H9 (cell line): Measurements from ENCODE around the gene EFNB3. TPM values are rescaled to one million over a fixed set of nuclear protein-coding genes. Genes with fewer than 3 reads are reported as not detected.

Experiments
- DNase-seq: peaks from one replicate; pipeline ENCODE4 v3.0.0-alpha.2; 2017
- H2AFZ ChIP-seq: one replicate; pipeline ENCODE4 v1.6.1; 2013; ENCODE audit warnings: mild to moderate bottlenecking, low read length, control low read depth, moderate library complexity
- H2AK5ac ChIP-seq: 2 replicates; pipeline ENCODE4 v1.6.1; 2013; ENCODE audit warnings: low read length, control low read depth, mixed read lengths; ENCODE audit not compliant: insufficient read length
- H2BK120ac ChIP-seq: one replicate; pipeline ENCODE4 v1.6.1; 2013; ENCODE audit warnings: low read depth, mild to moderate bottlenecking, low read length, control low read depth, inconsistent platforms; ENCODE audit not compliant: poor library complexity, severe bottlenecking
- H2BK12ac ChIP-seq: 2 replicates; pipeline ENCODE4 v1.6.1; 2013; ENCODE audit warnings: low read length, control low read depth, mixed read lengths, low read depth; ENCODE audit not compliant: insufficient read length
- H2BK15ac ChIP-seq: 2 replicates; pipeline ENCODE4 v1.6.1; 2013; ENCODE audit warnings: low read depth, low read length, control low read depth
- H2BK20ac ChIP-seq: one replicate; pipeline ENCODE4 v1.6.1; 2013; ENCODE audit warnings: low read depth, mild to moderate bottlenecking, low read length, control low read depth, inconsistent platforms; ENCODE audit not compliant: poor library complexity, severe bottlenecking
- H2BK5ac ChIP-seq: 2 replicates; pipeline ENCODE4 v1.6.1; 2013; ENCODE audit warnings: low read length, control low read depth, mixed read lengths; ENCODE audit not compliant: insufficient read length
- H3K14ac ChIP-seq: 2 replicates; pipeline ENCODE4 v1.6.1; 2013; ENCODE audit warnings: low read length, control low read depth; ENCODE audit not compliant: insufficient read depth
- H3K18ac ChIP-seq: 2 replicates; pipeline ENCODE4 v1.6.1; 2013; ENCODE audit warnings: low read depth, mild to moderate bottlenecking, mixed read lengths, low read length, control low read depth; ENCODE audit not compliant: insufficient read length
- H3K23ac ChIP-seq: 2 replicates; pipeline ENCODE4 v1.6.1; 2013; ENCODE audit warnings: low read length, control low read depth, mixed read lengths, low read depth; ENCODE audit not compliant: insufficient read length
- H3K23me2 ChIP-seq: 2 replicates; pipeline ENCODE4 v1.6.1; 2013; ENCODE audit warnings: low read depth, mild to moderate bottlenecking, mixed read lengths, low read length, control low read depth; ENCODE audit not compliant: insufficient read length, poor library complexity, severe bottlenecking
- H3K27ac ChIP-seq: 2 replicates; pipeline ENCODE4 v1.5.1; 2013; ENCODE audit warnings: low read length, control low read depth, mixed read lengths, low read depth; ENCODE audit not compliant: insufficient read length
- H3K27me3 ChIP-seq: 2 replicates; pipeline ENCODE4 v1.6.1; 2013; ENCODE audit warnings: low read length, control low read depth, inconsistent platforms; ENCODE audit not compliant: insufficient read depth
- H3K4ac ChIP-seq: 2 replicates; pipeline ENCODE4 v1.6.1; 2013; ENCODE audit warnings: low read depth, mild to moderate bottlenecking, control low read depth, inconsistent platforms, low read length, moderate library complexity
- H3K4me1 ChIP-seq: 2 replicates; pipeline ENCODE4 v1.6.1; 2013; ENCODE audit warnings: low read length, control low read depth, inconsistent platforms; ENCODE audit not compliant: insufficient read depth
- H3K4me2 ChIP-seq: 2 replicates; pipeline ENCODE4 v1.6.1; 2013; ENCODE audit warnings: low read length, control low read depth, mixed read lengths; ENCODE audit not compliant: insufficient read length, insufficient read depth
- H3K56ac ChIP-seq: 2 replicates; pipeline ENCODE4 v1.6.1; 2013; ENCODE audit warnings: low read depth, mild to moderate bottlenecking, mixed read lengths, low read length, control low read depth; ENCODE audit not compliant: insufficient read length
- H3K79me1 ChIP-seq: 2 replicates; pipeline ENCODE4 v1.6.1; 2013; ENCODE audit warnings: low read depth, mild to moderate bottlenecking, moderate library complexity, low read length, control low read depth, inconsistent platforms; ENCODE audit not compliant: insufficient read depth, poor library complexity, severe bottlenecking
- H3K79me2 ChIP-seq: 2 replicates; pipeline ENCODE4 v1.6.1; 2013; ENCODE audit warnings: low read length, control low read depth, inconsistent platforms; ENCODE audit not compliant: insufficient read depth
- H3K9ac ChIP-seq: 2 replicates; pipeline ENCODE4 v1.6.1; 2013; ENCODE audit warnings: low read length, control low read depth, mixed read lengths; ENCODE audit not compliant: insufficient read length; ENCODE audit errors: extremely low read depth
- H3K9me3 ChIP-seq: one replicate; pipeline ENCODE4 v1.6.1; 2013; ENCODE audit warnings: low read depth, low read length, inconsistent platforms; ENCODE audit not compliant: control insufficient read depth
- H3T11ph ChIP-seq: one replicate; pipeline ENCODE4 v1.6.1; 2013; ENCODE audit warnings: mild to moderate bottlenecking, low read length, control low read depth, inconsistent platforms
- H4K20me1 ChIP-seq: one replicate; pipeline ENCODE4 v1.6.1; 2013; ENCODE audit not compliant: control insufficient read depth, insufficient read length, insufficient read depth
- H4K5ac ChIP-seq: 2 replicates; pipeline ENCODE4 v1.6.1; 2013; ENCODE audit warnings: low read depth, mild to moderate bottlenecking, mixed read lengths, low read length, control low read depth; ENCODE audit not compliant: insufficient read length
- H4K8ac ChIP-seq: replicated peaks from 2 replicates; pipeline ENCODE4 v1.6.1; 2013; ENCODE audit warnings: low read length, control low read depth, mixed read lengths, low read depth; ENCODE audit not compliant: insufficient read length
- H4K91ac ChIP-seq: 2 replicates; pipeline ENCODE4 v1.6.1; 2013; ENCODE audit warnings: low read depth, mild to moderate bottlenecking, moderate library complexity, mixed read lengths, low read length, control low read depth; ENCODE audit not compliant: insufficient read length
- H3K27ac Mint-ChIP-seq, 3 experiments: 2 replicates in 2 of 3; 3 replicates in 1 of 3; pipeline ENCODE4 v1.8.0; 2020 to 2021; ENCODE audit warnings: mixed read lengths in 3 of 3, mild to moderate bottlenecking in 1 of 3, moderate library complexity in 1 of 3
- H3K27me3 Mint-ChIP-seq: 2 replicates; pipeline ENCODE4 v1.8.0; 2021; ENCODE audit warnings: low read depth, mild to moderate bottlenecking, moderate library complexity, mixed read lengths
- H3K36me3 Mint-ChIP-seq, 3 experiments: 2 replicates in 2 of 3; 3 replicates in 1 of 3; pipeline ENCODE4 v1.8.0; 2020 to 2021; ENCODE audit warnings: low read depth in 3 of 3, mixed read lengths in 3 of 3; ENCODE audit not compliant: insufficient read depth in 1 of 3
- H3K4me1 Mint-ChIP-seq, 2 experiments: 2 replicates each; pipeline ENCODE4 v1.8.0; 2020; ENCODE audit warnings: mixed read lengths in 2 of 2
- H3K4me3 Mint-ChIP-seq, 2 experiments: 2 replicates in 1 of 2; 3 replicates in 1 of 2; pipeline ENCODE4 v1.8.0; 2020 to 2021; ENCODE audit warnings: mild to moderate bottlenecking in 2 of 2, mixed read lengths in 2 of 2, moderate library complexity in 1 of 2
- H3K9me3 Mint-ChIP-seq, 2 experiments: 2 replicates in 1 of 2; 3 replicates in 1 of 2; pipeline ENCODE4 v1.8.0; 2020; ENCODE audit warnings: mild to moderate bottlenecking in 2 of 2, mixed read lengths in 2 of 2, moderate library complexity in 1 of 2
- whole genome bisulfite sequencing: extraction: QIAGEN DNeasy Blood & Tissue Kit; methylation state at CpG from one replicate; pipeline ENCODE4 v1.1.7; 2013; ENCODE audit warnings: missing lambda C conversion rate, low lambda C conversion rate, mixed read lengths; ENCODE audit not compliant: insufficient read length; ENCODE audit errors: extremely low coverage; 5-methylcytosine and 5-hydroxymethylcytosine counted together
- total RNA-seq: library from RNA; stranded (reverse); gene quantifications from 2 replicates; pipeline ENCODE4 v1.2.1, GENCODE V29; 2021
- TF ChIP-seq, protein P1 (sequence below): fragments of 200-600 bp; sonication (generic); conservative IDR thresholded peaks from 3 replicates; pipeline ENCODE4 v1.8.0; 2021; ENCODE audit warnings: antibody characterized with exemption, mild to moderate bottlenecking

EFNB3 gene
- total RNA-seq, 1 experiment from 2014 or later, result 11.3 TPM

- no peak overlapping the region for H2BK20ac ChIP-seq
- no peaks in the 10 kb centered on the region for H3K79me2 ChIP-seq
- H3K9me3 ChIP-seq, result no peaks in the 10 kb centered on the region
- no peak overlapping the region for H3K4ac ChIP-seq
- no peak overlapping the region for H3K9ac ChIP-seq
- H2BK12ac ChIP-seq, result no peak overlapping the region
- H3K23ac ChIP-seq, result no peak overlapping the region
- no CpG with 5 or more reads among the region's 3 CpGs for WGBS
- H3K18ac ChIP-seq, result no peak overlapping the region
- H3K4me1 ChIP-seq, result no peaks in the 10 kb centered on the region
- H3K56ac ChIP-seq, result no peak overlapping the region
- H2BK15ac ChIP-seq, result no peak overlapping the region
- H3T11ph ChIP-seq, result no peak overlapping the region
- no peaks in the 10 kb centered on the region for H3K9me3 Mint-ChIP-seq
- no peak overlapping the region for H2BK120ac ChIP-seq
- no peak overlapping the region for H2BK5ac ChIP-seq
- H3K4me3 Mint-ChIP-seq, result no peak overlapping the region
- H3K27me3 ChIP-seq, result no peaks in the 10 kb centered on the region
- H3K4me2 ChIP-seq, result no peak overlapping the region
- no peak overlapping the region for H4K5ac ChIP-seq
- H3K79me1 ChIP-seq, result no peaks in the 10 kb centered on the region
- H3K27ac Mint-ChIP-seq, result no peak overlapping the region
- no peak overlapping the region for H2AFZ ChIP-seq
- no peak for DNase-seq
- H4K91ac ChIP-seq, result no peak overlapping the region
- H4K20me1 ChIP-seq, result no peaks in the 10 kb centered on the region
- H2AK5ac ChIP-seq, result no peak overlapping the region
- H3K4me1 Mint-ChIP-seq, result peaks cover 3 to 4% of the 10 kb centered on the region in 2 experiments; a peak in 3 of 4 replicates
- H3K27ac ChIP-seq, result no peak overlapping the region
- no peak overlapping the region for H3K14ac ChIP-seq
- TF ChIP-seq, protein P1, sequence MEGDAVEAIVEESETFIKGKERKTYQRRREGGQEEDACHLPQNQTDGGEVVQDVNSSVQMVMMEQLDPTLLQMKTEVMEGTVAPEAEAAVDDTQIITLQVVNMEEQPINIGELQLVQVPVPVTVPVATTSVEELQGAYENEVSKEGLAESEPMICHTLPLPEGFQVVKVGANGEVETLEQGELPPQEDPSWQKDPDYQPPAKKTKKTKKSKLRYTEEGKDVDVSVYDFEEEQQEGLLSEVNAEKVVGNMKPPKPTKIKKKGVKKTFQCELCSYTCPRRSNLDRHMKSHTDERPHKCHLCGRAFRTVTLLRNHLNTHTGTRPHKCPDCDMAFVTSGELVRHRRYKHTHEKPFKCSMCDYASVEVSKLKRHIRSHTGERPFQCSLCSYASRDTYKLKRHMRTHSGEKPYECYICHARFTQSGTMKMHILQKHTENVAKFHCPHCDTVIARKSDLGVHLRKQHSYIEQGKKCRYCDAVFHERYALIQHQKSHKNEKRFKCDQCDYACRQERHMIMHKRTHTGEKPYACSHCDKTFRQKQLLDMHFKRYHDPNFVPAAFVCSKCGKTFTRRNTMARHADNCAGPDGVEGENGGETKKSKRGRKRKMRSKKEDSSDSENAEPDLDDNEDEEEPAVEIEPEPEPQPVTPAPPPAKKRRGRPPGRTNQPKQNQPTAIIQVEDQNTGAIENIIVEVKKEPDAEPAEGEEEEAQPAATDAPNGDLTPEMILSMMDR, result no peak
- peaks cover 5% of the 10 kb centered on the region for H3K27me3 Mint-ChIP-seq
- H4K8ac ChIP-seq, result no peak overlapping the region
- no peaks in the 10 kb centered on the region for H3K36me3 Mint-ChIP-seq
- H3K23me2 ChIP-seq, result no peaks in the 10 kb centered on the region
Measured at GRCh38 chr17:7727886-7728285, 22.9 kb downstream of the EFNB3 start.
